D721Med (cell line): ENCODE measurements around the gene RXRB.

ENCODE experiments used
- DNase-seq: peaks from one replicate; pipeline ENCODE4 v3.0.0; 2011; ENCODE audit warnings: low spot score; ENCODE audit not compliant: insufficient read length
- FAIRE-seq: peaks from 2 replicates; lab custom pipeline; 2011; peaks lifted over from hg19 to GRCh38; lab: Jason Lieb, UNC
- CTCF ChIP-seq: IDR thresholded peaks from 2 replicates; pipeline ENCODE4 v1.5.1; 2012; ENCODE audit warnings: mild to moderate bottlenecking, control low read depth; ENCODE audit not compliant: insufficient read depth; ENCODE audit errors: missing control alignments

Gene RXRB

GRCh38 chr6:33189625-33190448 is 10.6 kb downstream of the RXRB start:
- no peak for DNase-seq
- FAIRE-seq, result no peak
- TF ChIP-seq CTCF, result no peak

GRCh38 chr6:33189164-33189563 is 11.3 kb downstream of the RXRB start:
- DNase-seq (no peak), FAIRE-seq (no peak)
- no peak for TF ChIP-seq CTCF

GRCh38 chr6:33187809-33188208 is 12.7 kb downstream of the RXRB start:
- TF ChIP-seq CTCF, result no peak
- DNase-seq, result no peak
- no peak for FAIRE-seq

- DNase-seq, result no peak
- TF ChIP-seq CTCF, result no peak
- FAIRE-seq, result no peak
These were observed 14.7 kb downstream of the RXRB start for GRCh38 chr6:33185654-33186187.

GRCh38 chr6:33185190-33185589 is 15.3 kb downstream of the RXRB start:
- no peak for DNase-seq
- no peak for FAIRE-seq
- no peak for TF ChIP-seq CTCF

- DNase-seq, result no peak
- TF ChIP-seq CTCF, result no peak
- no peak for FAIRE-seq
These were observed 17.3 kb downstream of the RXRB start for GRCh38 chr6:33183071-33183683.

GRCh38 chr6:33181141-33181540 is 19.3 kb downstream of the RXRB start:
- TF ChIP-seq CTCF, result no peak
- FAIRE-seq, result no peak
- no peak for DNase-seq
